Thoracic aorta (tissue), 2 donors: ENCODE results near the gene SP2. TPM values are rescaled to one million over a fixed set of nuclear protein-coding genes. Genes with fewer than 3 reads are reported as not detected.

Experiments used
- ATAC-seq: fragments of 150-250 bp; one replicate; pipeline ENCODE4 v1.8.0; 2017; ENCODE audit warnings: low read depth; ENCODE audit not compliant: insufficient number of reproducible peaks, low FRiP score
- DNase-seq: peaks from one replicate; pipeline ENCODE4 v3.0.0-alpha.2; 2020; ENCODE audit warnings: low spot score
- H3K27ac ChIP-seq, 2 donors: fragments of 200-600 bp; sonication (generic); 1 replicate in 1 of 2; 2 replicates in 1 of 2; pipeline ENCODE4 v1.5.1; 2016; ENCODE audit warnings: mild to moderate bottlenecking in 2 of 2, moderate library complexity in 2 of 2
- H3K27me3 ChIP-seq: fragments of 200-600 bp; sonication (generic); replicated peaks from 2 replicates; pipeline ENCODE4 v1.6.0; 2016; ENCODE audit warnings: mild to moderate bottlenecking; ENCODE audit not compliant: insufficient read depth
- H3K36me3 ChIP-seq: fragments of 200-600 bp; sonication (generic); one replicate; pipeline ENCODE4 v1.5.1; 2016
- H3K4me1 ChIP-seq, 2 donors: fragments of 200-600 bp; sonication (generic); 1 replicate in 1 of 2; 2 replicates in 1 of 2; pipeline versions ENCODE4 v1.5.1 to v1.6.0; 2016; ENCODE audit warnings: low read depth in 2 of 2, mild to moderate bottlenecking in 1 of 2; ENCODE audit not compliant: control insufficient read depth in 1 of 2
- H3K4me3 ChIP-seq: fragments of 200-600 bp; sonication (generic); 2 replicates; pipeline ENCODE4 v1.5.1; 2016; ENCODE audit warnings: mild to moderate bottlenecking
- H3K9me3 ChIP-seq: fragments of 200-600 bp; sonication (generic); 2 replicates; pipeline ENCODE4 v1.5.1; 2016
- CTCF ChIP-seq: fragments of 200-600 bp; sonication (generic); IDR thresholded peaks from one replicate; pipeline ENCODE4 v1.5.1; 2019; ENCODE audit warnings: antibody characterized with exemption
- total RNA-seq, 2 donors: library from RNA; depleted of rRNA; stranded (reverse); fragments of >200 nt; gene quantifications; one replicate each; pipeline versions ENCODE4 v1.1.0 to v1.2.3, GENCODE V29; 2016

SP2 gene
- total RNA-seq, 2 donors from 2014 or later: 6.4 to 10.9 TPM

- ATAC-seq (peak; percentile 25), DNase-seq (no peak)
- H3K4me1 ChIP-seq: peaks cover 6 to 13% of the 10 kb centered on the region in 2 donors
- H3K9me3 ChIP-seq: no peaks in the 10 kb centered on the region
- H3K27ac ChIP-seq: no peak overlapping the region
- no peak for TF ChIP-seq CTCF
- H3K4me3 ChIP-seq: peak overlapping the region; percentile 93
- H3K36me3 ChIP-seq: peaks cover 14% of the 10 kb centered on the region
- H3K27me3 ChIP-seq: no peaks in the 10 kb centered on the region
Observed at GRCh38 chr17:47969930-47970724, 74.1 kb downstream of the SP2 start.

GRCh38 chr17:47970725-47971499 is 74.9 kb downstream of the SP2 start, which contains the start of gene CDK5RAP3:
Gene CDK5RAP3, plus strand, starts transcription at chr17:47971113. Its CDS starts 34 bp downstream, at chr17:47971147.
- peak within 1 kb of the TSS; percentile 93 for H3K4me3 ChIP-seq
- peak; percentile 87 for TF ChIP-seq CTCF
- DNase-seq: peak; percentile 100
- ATAC-seq: peak; percentile 97
- no peaks in the 10 kb centered on the region for H3K27me3 ChIP-seq
- peak within 1 kb of the TSS; percentile 62 to 79 for H3K27ac ChIP-seq
- peaks cover 22% of the 10 kb centered on the region for H3K36me3 ChIP-seq
- no peaks in the 10 kb centered on the region for H3K9me3 ChIP-seq
- peaks cover 6 to 13% of the 10 kb centered on the region in 2 donors for H3K4me1 ChIP-seq

- DNase-seq (no peak), ATAC-seq (no peak)
- Histone ChIP-seq H3K4me3 (no peak overlapping the region), H3K27ac (no peak overlapping the region), H3K4me1 (peaks cover 6 to 13% of the 10 kb centered on the region in 2 donors), H3K36me3 (peaks cover 35% of the 10 kb centered on the region), H3K9me3 (no peaks in the 10 kb centered on the region), H3K27me3 (no peaks in the 10 kb centered on the region)
- TF ChIP-seq CTCF: no peak
Observed at GRCh38 chr17:47973541-47973940, 77.5 kb downstream of the SP2 start.

- Histone ChIP-seq H3K4me1 (peaks cover 6 to 13% of the 10 kb centered on the region in 2 donors), H3K27me3 (no peaks in the 10 kb centered on the region), H3K36me3 (peaks cover 49% of the 10 kb centered on the region), H3K4me3 (no peak overlapping the region), H3K9me3 (no peaks in the 10 kb centered on the region), H3K27ac (no peak overlapping the region)
- TF ChIP-seq CTCF: no peak
- no peak for DNase-seq
- no peak for ATAC-seq
Observed at GRCh38 chr17:47975189-47975822, 79.3 kb downstream of the SP2 start.

- peaks cover 6 to 13% of the 10 kb centered on the region in 2 donors for H3K4me1 ChIP-seq
- ATAC-seq: no peak
- H3K27me3 ChIP-seq: no peaks in the 10 kb centered on the region
- no peak overlapping the region for H3K27ac ChIP-seq
- H3K36me3 ChIP-seq: peaks cover 54% of the 10 kb centered on the region
- DNase-seq: no peak
- H3K4me3 ChIP-seq: no peak overlapping the region
- no peak for TF ChIP-seq CTCF
- no peaks in the 10 kb centered on the region for H3K9me3 ChIP-seq
Observed at GRCh38 chr17:47975823-47976205, 79.8 kb downstream of the SP2 start.
